ENCODE data around the gene SPRR2D. TPM values are rescaled to one million over a fixed set of nuclear protein-coding genes. Genes with fewer than 3 reads are reported as not detected.

Gene SPRR2D
- total and polyA plus RNA-seq, 2 donors (not counting 3 experiments of a cell fraction or from before 2014, with no cell fraction given) = not detected

- Histone ChIP-seq H3K4me2 (ENCODE audit: insufficient read depth, low read length) (no peak within 1 kb of the TSS), H2AFZ (ENCODE audit: low read depth, low read length) (no peak within 1 kb of the TSS), H3K27me3 (ENCODE audit: control insufficient read depth in 2 of 2, insufficient read depth in 2 of 2, low read length in 2 of 2) (no peaks in the 10 kb centered on the region), H3K27ac (ENCODE audit: insufficient read depth, low read depth, low read length) (no peak within 1 kb of the TSS), H3K9me1 (replicated peaks; ENCODE audit: control insufficient read depth, extremely low read depth, insufficient read depth, low read length) (no peaks in the 10 kb centered on the region), H3K9me3 (replicated peaks; ENCODE audit: control insufficient read depth, insufficient read depth, low read length) (no peaks in the 10 kb centered on the region), H4K20me1 (replicated peaks; ENCODE audit: control insufficient read depth, extremely low read depth, insufficient read depth, low read length) (no peaks in the 10 kb centered on the region), H3K4me3 (replicated peaks in 1 of 3; ENCODE audit: insufficient read depth in 1 of 3, low read depth in 1 of 3, low read length in 3 of 3) (no peak within 1 kb of the TSS), H3K4me1 (ENCODE audit: control insufficient read depth, extremely low read depth, insufficient read depth, low read length) (no peaks in the 10 kb centered on the region), H3K9ac (replicated peaks; ENCODE audit: extremely low read depth, insufficient read depth, low read length) (no peak within 1 kb of the TSS), H3K79me2 (ENCODE audit: control insufficient read depth, insufficient read depth, low read length) (no peaks in the 10 kb centered on the region), H3K36me3 (ENCODE audit: control insufficient read depth in 2 of 2, extremely low read depth in 1 of 2, insufficient read depth in 2 of 2, low read length in 2 of 2) (no peaks in the 10 kb centered on the region)
- BruUV-seq (replicated peaks) = no TSS peak
- no peak for DNase-seq (ENCODE audit: low read depth, low spot score)
- no peak for FAIRE-seq
- ChIA-PET CTCF (no interaction called here), POLR2A (no interaction called here)
- TF ChIP-seq JUN (IDR thresholded peaks at IDR 0.05; ENCODE audit: borderline replicate concordance, insufficient read depth, insufficient read length, low read depth) = no peak
- TF ChIP-seq GATA2 (IDR thresholded peaks at IDR 0.05; ENCODE audit: insufficient read depth, insufficient read length, low read depth, low read length) = no peak
- TF ChIP-seq EZH2 (IDR thresholded peaks at IDR 0.05; ENCODE audit: borderline replicate concordance, low read depth, low read length, severe bottlenecking) = no peak
- TF ChIP-seq POLR2A (IDR thresholded peaks at IDR 0.05; ENCODE audit: low read depth, low read length) = no peak
- TF ChIP-seq POLR2AphosphoS5 (IDR thresholded peaks at IDR 0.05; ENCODE audit: insufficient read depth, low read depth, low read length) = no peak
- no peak for TF ChIP-seq MYC (IDR thresholded peaks at IDR 0.05; ENCODE audit: low read depth, low read length)
- TF ChIP-seq CTCF (IDR thresholded peaks at IDR 0.05; ENCODE audit: extremely low read depth in 1 of 2, insufficient read depth in 1 of 2, low read depth in 1 of 2, low read length in 2 of 2) = no peak
- TF ChIP-seq, protein P1, sequence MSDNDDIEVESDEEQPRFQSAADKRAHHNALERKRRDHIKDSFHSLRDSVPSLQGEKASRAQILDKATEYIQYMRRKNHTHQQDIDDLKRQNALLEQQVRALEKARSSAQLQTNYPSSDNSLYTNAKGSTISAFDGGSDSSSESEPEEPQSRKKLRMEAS (IDR thresholded peaks at IDR 0.05; ENCODE audit: insufficient read depth, insufficient read length) = no peak
- TF ChIP-seq FOS (IDR thresholded peaks at IDR 0.05; ENCODE audit: borderline replicate concordance, insufficient read depth, low read length) = no peak
- intact Hi-C loops (cut with micrococcal nuclease) (no loop called here), dilution Hi-C loops (cut with MboI; ENCODE audit: extremely low pct_ligation_motif_present, low sequenced_read_pairs) (no loop called here)
Observed at GRCh38 chr1:153030895-153031294, 10.0 kb downstream of the SPRR2D start, which contains the start of gene SPRR1B. Gene SPRR1B (plus strand): TSS chr1:153031203. CDS start chr1:153032346, 1,143 bp downstream.
